Activated naive CD4-positive, alpha-beta T cell treated with anti-CD3 and anti-CD28 coated beads, Interleukin-2, amount 50 U/mL, for 72 hours (primary cell): Measurements from ENCODE around the gene ADGRD1. TPM values are rescaled to one million over a fixed set of nuclear protein-coding genes. Genes with fewer than 3 reads are reported as not detected.

Source experiments
- ATAC-seq, 2 donors: fragments of 150-1000 bp; cut with Tn5 transposase; 2 replicates each; pipeline ENCODE4 v1.10.0; 2021; ENCODE audit warnings: mild to moderate bottlenecking in 2 of 2, moderate library complexity in 2 of 2
- DNase-seq, 2 donors: peaks; one replicate each; pipeline ENCODE4 v3.0.0; 2021 to 2022; ENCODE audit warnings: low spot score in 2 of 2
- H3K27ac Mint-ChIP-seq, 2 donors: one replicate each; pipeline ENCODE4 v1.8.0; 2022; ENCODE audit warnings: mild to moderate bottlenecking in 2 of 2, mixed read lengths in 2 of 2
- H3K36me3 Mint-ChIP-seq, 2 donors: one replicate each; pipeline ENCODE4 v1.8.0; 2022; ENCODE audit warnings: mixed read lengths in 2 of 2
- H3K9me3 Mint-ChIP-seq, 2 donors: one replicate each; pipeline ENCODE4 v1.8.0; 2022; ENCODE audit warnings: mixed read lengths in 2 of 2
- total RNA-seq, 2 donors: library from RNA; stranded (reverse); gene quantifications; one replicate each; pipeline ENCODE4 v1.2.3, GENCODE V29; 2022

ADGRD1 gene
- total RNA-seq, 2 donors from 2014 or later = 0.70 TPM; not detected in 1

GRCh38 chr12:131095826-131096680 is 142.3 kb downstream of the ADGRD1 start:
- Mint-ChIP-seq H3K27ac (peak overlapping the region in 1 of 2 donors; percentile 51), H3K9me3 (no peaks in the 10 kb centered on the region), H3K36me3 (no peaks in the 10 kb centered on the region)
- ATAC-seq (no peak), DNase-seq (no peak)

GRCh38 chr12:131096681-131097181 is 143.0 kb downstream of the ADGRD1 start:
- Mint-ChIP-seq H3K36me3 (no peaks in the 10 kb centered on the region), H3K9me3 (no peaks in the 10 kb centered on the region), H3K27ac (no peak overlapping the region)
- peak in 1 of 2 donors; percentile 28 for DNase-seq
- ATAC-seq = no peak

GRCh38 chr12:131097202-131098177 is 143.8 kb downstream of the ADGRD1 start:
- ATAC-seq (no peak), DNase-seq (peak in 1 of 2 donors; percentile 39)
- Mint-ChIP-seq H3K27ac (no peak overlapping the region), H3K36me3 (no peaks in the 10 kb centered on the region), H3K9me3 (no peaks in the 10 kb centered on the region)

- ATAC-seq = no peak
- DNase-seq = peak in 1 of 2 donors; percentile 37
- Mint-ChIP-seq H3K36me3 (no peaks in the 10 kb centered on the region), H3K27ac (no peak overlapping the region), H3K9me3 (no peaks in the 10 kb centered on the region)
Measured at GRCh38 chr12:131098178-131098981, 144.7 kb downstream of the ADGRD1 start.

GRCh38 chr12:131100031-131100674 is 146.4 kb downstream of the ADGRD1 start:
- no peaks in the 10 kb centered on the region for H3K36me3 Mint-ChIP-seq

GRCh38 chr12:131101006-131101405 is 147.3 kb downstream of the ADGRD1 start:
- DNase-seq (no peak), ATAC-seq (no peak)
- Mint-ChIP-seq H3K27ac (no peak overlapping the region), H3K36me3 (no peaks in the 10 kb centered on the region), H3K9me3 (no peaks in the 10 kb centered on the region)

More at GRCh38 chr12:131100031-131100674, 146.4 kb downstream of the ADGRD1 start:
- no peak for DNase-seq
- Mint-ChIP-seq H3K9me3 (no peaks in the 10 kb centered on the region), H3K27ac (no peak overlapping the region)
- no peak for ATAC-seq

- ATAC-seq = no peak
- Mint-ChIP-seq H3K36me3 (no peaks in the 10 kb centered on the region), H3K27ac (no peak overlapping the region), H3K9me3 (no peaks in the 10 kb centered on the region)
- no peak for DNase-seq
Measured at GRCh38 chr12:131101703-131102492, 148.2 kb downstream of the ADGRD1 start.

GRCh38 chr12:131102493-131102931 is 148.8 kb downstream of the ADGRD1 start:
- DNase-seq (no peak), ATAC-seq (no peak)
- Mint-ChIP-seq H3K9me3 (no peaks in the 10 kb centered on the region), H3K36me3 (no peaks in the 10 kb centered on the region), H3K27ac (no peak overlapping the region)

- ATAC-seq (no peak), DNase-seq (no peak)
- H3K9me3 Mint-ChIP-seq = no peaks in the 10 kb centered on the region
- no peaks in the 10 kb centered on the region for H3K36me3 Mint-ChIP-seq
- no peak overlapping the region for H3K27ac Mint-ChIP-seq
Measured at GRCh38 chr12:131102991-131103668, 149.4 kb downstream of the ADGRD1 start.

GRCh38 chr12:131103669-131104462 is 150.2 kb downstream of the ADGRD1 start:
- no peaks in the 10 kb centered on the region for H3K9me3 Mint-ChIP-seq
- H3K36me3 Mint-ChIP-seq = no peaks in the 10 kb centered on the region
- ATAC-seq (no peak), DNase-seq (no peak)
- H3K27ac Mint-ChIP-seq = no peak overlapping the region

- ATAC-seq = peak; percentile 83 to 85
- DNase-seq = peak; percentile 75 to 89
- peak overlapping the region in 1 of 2 donors; percentile 64 for H3K27ac Mint-ChIP-seq
- peaks cover 0 to 8% of the 10 kb centered on the region in 2 donors for H3K9me3 Mint-ChIP-seq
- H3K36me3 Mint-ChIP-seq = no peaks in the 10 kb centered on the region
Measured at GRCh38 chr12:131104463-131105350, 151.0 kb downstream of the ADGRD1 start.

GRCh38 chr12:131105351-131105735 is 151.6 kb downstream of the ADGRD1 start:
- Mint-ChIP-seq H3K36me3 (no peaks in the 10 kb centered on the region), H3K27ac (no peak overlapping the region), H3K9me3 (peaks cover 0 to 12% of the 10 kb centered on the region in 2 donors)
- no peak for DNase-seq
- ATAC-seq = no peak

- DNase-seq = peak in 1 of 2 donors; percentile 40
- no peak overlapping the region for H3K27ac Mint-ChIP-seq
- peak; percentile 83 to 85 for ATAC-seq
- peaks cover 0 to 12% of the 10 kb centered on the region in 2 donors for H3K9me3 Mint-ChIP-seq
- no peaks in the 10 kb centered on the region for H3K36me3 Mint-ChIP-seq
Measured at GRCh38 chr12:131105736-131106348, 152.1 kb downstream of the ADGRD1 start.
